PC-3 (cell line): ENCODE results near the gene PDZD2. TPM values are rescaled to one million over a fixed set of nuclear protein-coding genes. Genes with fewer than 3 reads are reported as not detected.
"Not testable (repeated sequence)": the region's sequence is repeated elsewhere in the genome, so short reads cannot be mapped to it uniquely, and the experiment has no call there.

ENCODE experiments used
- ATAC-seq: fragments of 200-7000 bp; cut with Tn5 transposase; 2 replicates; pipeline ENCODE4 v1.9.1; 2020; ENCODE audit warnings: mild to moderate bottlenecking, moderate library complexity
- BruUV-seq: library from RNA; stranded (reverse); fragments of 400-500 nt; replicated peaks from 2 replicates; lab custom pipeline; 2021; lab: Mats Ljungman, UMichigan
- CTCF ChIA-PET: fragments of 300-600 bp; sonication (Branson Sonifier 250); formaldehyde crosslinking; loops from one replicate; lab custom pipeline; 2022; ENCODE audit warnings: antibody characterized with exemption; lab: Charles Lee
- POLR2A ChIA-PET: fragments of 300-600 bp; sonication (Branson Sonifier 250); formaldehyde crosslinking; loops from one replicate; lab custom pipeline; 2022; ENCODE audit warnings: antibody characterized with exemption; ENCODE audit not compliant: unreplicated experiment; lab: Charles Lee
- DNase-seq: peaks from one replicate; pipeline ENCODE4 v3.0.0-alpha.2; 2015
- H2AFZ ChIP-seq: fragments of 300-600 bp; sonication (generic); 2 replicates; pipeline ENCODE4 v1.6.0; 2016; ENCODE audit warnings: antibody characterized with exemption, low read length
- H3F3A ChIP-seq: fragments of 300-600 bp; sonication (generic); one replicate; pipeline ENCODE4 v1.6.0; 2017; ENCODE audit warnings: antibody characterized with exemption, low read length, control low read depth, mild to moderate bottlenecking; ENCODE audit not compliant: unreplicated experiment
- H3K27ac ChIP-seq: fragments of 300-600 bp; sonication (generic); 2 replicates; pipeline ENCODE4 v1.5.1; 2016; ENCODE audit warnings: mild to moderate bottlenecking, low read length
- H3K27me3 ChIP-seq: fragments of 300-600 bp; sonication (generic); 2 replicates; pipeline ENCODE4 v1.6.1; 2016; ENCODE audit warnings: low read length, mixed read lengths
- H3K36me3 ChIP-seq: fragments of 300-600 bp; sonication (generic); 2 replicates; pipeline ENCODE4 v1.6.1; 2016; ENCODE audit warnings: low read depth, mixed run types, low read length, mixed read lengths
- H3K4me1 ChIP-seq: fragments of 300-600 bp; sonication (generic); 2 replicates; pipeline ENCODE4 v1.5.1; 2016; ENCODE audit warnings: low read length; ENCODE audit not compliant: insufficient read depth
- H3K4me2 ChIP-seq: fragments of 300-600 bp; sonication (generic); 2 replicates; pipeline ENCODE4 v1.6.0; 2016; ENCODE audit warnings: low read length
- H3K4me3 ChIP-seq: fragments of 300-600 bp; sonication (generic); 2 replicates; pipeline ENCODE4 v1.5.1; 2016; ENCODE audit warnings: mild to moderate bottlenecking, low read length, mixed read lengths
- H3K79me2 ChIP-seq: fragments of 300-600 bp; sonication (generic); 2 replicates; pipeline ENCODE4 v1.6.1; 2017; ENCODE audit warnings: low read length, mixed read lengths
- H3K9ac ChIP-seq: fragments of 300-600 bp; sonication (generic); 2 replicates; pipeline ENCODE4 v1.6.0; 2016; ENCODE audit warnings: mild to moderate bottlenecking, low read length
- H3K9me2 ChIP-seq: fragments of 300-600 bp; sonication (generic); replicated peaks from 2 replicates; pipeline ENCODE4 v1.6.1; 2016; ENCODE audit warnings: mixed run types, low read length, mixed read lengths
- H3K9me3 ChIP-seq: fragments of 300-600 bp; sonication (generic); 2 replicates; pipeline ENCODE4 v1.6.1; 2016; ENCODE audit warnings: low read length, mixed read lengths
- H4K20me1 ChIP-seq: fragments of 300-600 bp; sonication (generic); 2 replicates; pipeline ENCODE4 v1.6.1; 2016; ENCODE audit warnings: low read length, mixed read lengths
- CTCF ChIP-seq: fragments of 300-600 bp; sonication (generic); conservative IDR thresholded peaks from 2 replicates; pipeline ENCODE4 v1.5.1; 2017; ENCODE audit warnings: antibody characterized with exemption, low read depth, mild to moderate bottlenecking, low read length
- EZH2 ChIP-seq: fragments of 300-600 bp; sonication (generic); IDR thresholded peaks from one replicate; pipeline ENCODE4 v1.6.1; 2017; ENCODE audit warnings: antibody characterized with exemption, mild to moderate bottlenecking, low read length; ENCODE audit not compliant: unreplicated experiment
- EZH2phosphoT487 ChIP-seq: fragments of 300-600 bp; sonication (generic); IDR thresholded peaks from 2 replicates; pipeline ENCODE4 v1.6.1; 2018; ENCODE audit warnings: mild to moderate bottlenecking, antibody characterized with exemption, low read length, borderline replicate concordance
- intact Hi-C: fragments of 100-400 bp; cut with micrococcal nuclease; formaldehyde crosslinking; loops from 2 replicates; pipeline ENCODE4 v1.9.0; 2023
- total RNA-seq: library from RNA; depleted of rRNA; stranded (reverse); fragments of >200 nt; gene quantifications from 2 replicates; pipeline ENCODE4 v1.2.3, GENCODE V29; 2014

PDZD2 gene
- total RNA-seq, 1 experiment from 2014 or later: 2.0 TPM

GRCh38 chr5:32031089-32031488, 392.2 kb downstream of the PDZD2 start:
- no TSS peak for BruUV-seq
- no peaks in the 10 kb centered on the region for H3K79me2 ChIP-seq
- no peak for TF ChIP-seq EZH2
- TF ChIP-seq CTCF: no peak
- no peak for TF ChIP-seq EZH2phosphoT487
- ChIA-PET POLR2A (no interaction called here), CTCF (no interaction called here)
- no peaks in the 10 kb centered on the region for H3K36me3 ChIP-seq
- H3K9me3 ChIP-seq: no peaks in the 10 kb centered on the region
- no peak for DNase-seq
- no peaks in the 10 kb centered on the region for H3K27me3 ChIP-seq
- H3F3A ChIP-seq: no peaks in the 10 kb centered on the region
- no peaks in the 10 kb centered on the region for H3K9me2 ChIP-seq
- intact Hi-C loops: no loop called here
- no peak for ATAC-seq
- no peak overlapping the region for H3K27ac ChIP-seq
- no peak overlapping the region for H2AFZ ChIP-seq
- no peak overlapping the region for H3K9ac ChIP-seq
- no peak overlapping the region for H3K4me2 ChIP-seq
- H3K4me3 ChIP-seq: no peak overlapping the region
- peaks cover 50% of the 10 kb centered on the region for H3K4me1 ChIP-seq
- H4K20me1 ChIP-seq: no peaks in the 10 kb centered on the region

- Histone ChIP-seq H4K20me1 (no peaks in the 10 kb centered on the region), H3F3A (no peaks in the 10 kb centered on the region), H3K9me3 (no peaks in the 10 kb centered on the region), H3K4me1 (no peaks in the 10 kb centered on the region), H3K27me3 (no peaks in the 10 kb centered on the region), H2AFZ (no peak overlapping the region), H3K9me2 (no peaks in the 10 kb centered on the region), H3K4me3 (no peak overlapping the region), H3K4me2 (no peak overlapping the region), H3K9ac (no peak overlapping the region), H3K36me3 (no peaks in the 10 kb centered on the region), H3K79me2 (no peaks in the 10 kb centered on the region), H3K27ac (no peak overlapping the region)
- ChIA-PET POLR2A (no interaction called here), CTCF (interaction anchor here (0.6 kb wide), 1 partner anchor 131 kb away, joined by 3 read pairs; no protein-coding TSS in a partner anchor)
- no TSS peak for BruUV-seq
- intact Hi-C loops: no loop called here
- DNase-seq (no peak), ATAC-seq (no peak)
- TF ChIP-seq EZH2 (no peak), EZH2phosphoT487 (no peak), CTCF (no peak)
Observed at GRCh38 chr5:32038523-32038922, 399.6 kb downstream of the PDZD2 start.

GRCh38 chr5:32039133-32039532, 400.2 kb downstream of the PDZD2 start:
- H3K4me3 ChIP-seq, H3K9me3 ChIP-seq, H4K20me1 ChIP-seq, intact Hi-C loops, H3K27me3 ChIP-seq, H3F3A ChIP-seq, H3K9me2 ChIP-seq, DNase-seq, H3K36me3 ChIP-seq, BruUV-seq, H2AFZ ChIP-seq, H3K27ac ChIP-seq, ATAC-seq, H3K4me1 ChIP-seq, H3K9ac ChIP-seq, H3K79me2 ChIP-seq, H3K4me2 ChIP-seq, POLR2A ChIA-PET: not testable (repeated sequence)
- CTCF ChIA-PET: interaction anchor here (0.6 kb wide), 1 partner anchor 132 kb away, joined by 3 read pairs; no protein-coding TSS in a partner anchor

- H3K27ac ChIP-seq, ATAC-seq, H3K36me3 ChIP-seq, BruUV-seq, DNase-seq, POLR2A ChIA-PET, H3K9ac ChIP-seq, intact Hi-C loops, H3K9me3 ChIP-seq, H3F3A ChIP-seq, H3K27me3 ChIP-seq, H3K79me2 ChIP-seq, H3K4me3 ChIP-seq, H2AFZ ChIP-seq, H3K9me2 ChIP-seq, H4K20me1 ChIP-seq, H3K4me1 ChIP-seq, H3K4me2 ChIP-seq, CTCF ChIA-PET: not testable (repeated sequence)
Observed at GRCh38 chr5:32039601-32040000, 400.7 kb downstream of the PDZD2 start.

GRCh38 chr5:32040181-32040695, 401.3 kb downstream of the PDZD2 start:
- H3K9me2 ChIP-seq, H3K27ac ChIP-seq, CTCF ChIA-PET, intact Hi-C loops, H3K4me2 ChIP-seq, H3K79me2 ChIP-seq, H3K9me3 ChIP-seq, H3K4me3 ChIP-seq, H4K20me1 ChIP-seq, ATAC-seq, BruUV-seq, POLR2A ChIA-PET, H3K36me3 ChIP-seq, H3F3A ChIP-seq, DNase-seq, H3K27me3 ChIP-seq, H2AFZ ChIP-seq, H3K9ac ChIP-seq: not testable (repeated sequence)
- peaks cover 11% of the 10 kb centered on the region for H3K4me1 ChIP-seq
